ENCODE data around the gene TEX29.

Gene TEX29

DNA sequence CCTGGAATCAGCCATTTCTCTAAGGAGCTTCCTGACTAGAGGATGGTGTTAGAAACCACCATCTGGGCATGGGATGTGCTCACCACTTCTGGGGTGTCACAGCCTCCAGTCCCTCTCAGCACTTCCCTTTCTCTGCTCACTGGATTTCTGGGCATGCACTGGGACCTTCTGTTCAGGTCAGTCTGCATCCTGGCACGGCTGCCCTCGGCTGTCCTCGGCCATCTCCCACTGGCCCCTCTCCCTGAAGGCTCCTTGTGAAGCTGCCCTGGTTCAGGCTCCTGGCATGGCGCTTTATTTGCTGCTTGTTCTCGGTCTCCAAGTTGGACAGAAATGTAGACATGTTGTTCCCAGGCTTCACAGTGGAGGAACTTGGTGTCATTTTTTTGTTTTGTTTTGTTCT lies 60.0 kb downstream of the TEX29 start:
- DNase-seq (ENCODE audit: extremely low read depth, insufficient read length): no peak
- Histone ChIP-seq H3K36me3 (ENCODE audit: control insufficient read depth, insufficient read depth, low read length) (no peaks in the 10 kb centered on the region), H3K4me3 (replicated peaks; ENCODE audit: low read depth, low read length) (no peak overlapping the region), H3K27me3 (replicated peaks; ENCODE audit: control insufficient read depth, insufficient read depth, low read length) (no peaks in the 10 kb centered on the region; the same call in 1 of the 2 replicates)
- TF ChIP-seq, protein P1, sequence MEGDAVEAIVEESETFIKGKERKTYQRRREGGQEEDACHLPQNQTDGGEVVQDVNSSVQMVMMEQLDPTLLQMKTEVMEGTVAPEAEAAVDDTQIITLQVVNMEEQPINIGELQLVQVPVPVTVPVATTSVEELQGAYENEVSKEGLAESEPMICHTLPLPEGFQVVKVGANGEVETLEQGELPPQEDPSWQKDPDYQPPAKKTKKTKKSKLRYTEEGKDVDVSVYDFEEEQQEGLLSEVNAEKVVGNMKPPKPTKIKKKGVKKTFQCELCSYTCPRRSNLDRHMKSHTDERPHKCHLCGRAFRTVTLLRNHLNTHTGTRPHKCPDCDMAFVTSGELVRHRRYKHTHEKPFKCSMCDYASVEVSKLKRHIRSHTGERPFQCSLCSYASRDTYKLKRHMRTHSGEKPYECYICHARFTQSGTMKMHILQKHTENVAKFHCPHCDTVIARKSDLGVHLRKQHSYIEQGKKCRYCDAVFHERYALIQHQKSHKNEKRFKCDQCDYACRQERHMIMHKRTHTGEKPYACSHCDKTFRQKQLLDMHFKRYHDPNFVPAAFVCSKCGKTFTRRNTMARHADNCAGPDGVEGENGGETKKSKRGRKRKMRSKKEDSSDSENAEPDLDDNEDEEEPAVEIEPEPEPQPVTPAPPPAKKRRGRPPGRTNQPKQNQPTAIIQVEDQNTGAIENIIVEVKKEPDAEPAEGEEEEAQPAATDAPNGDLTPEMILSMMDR (IDR thresholded peaks at IDR 0.05; ENCODE audit: insufficient read depth, low read length, poor library complexity, severe bottlenecking): no peak

DNA sequence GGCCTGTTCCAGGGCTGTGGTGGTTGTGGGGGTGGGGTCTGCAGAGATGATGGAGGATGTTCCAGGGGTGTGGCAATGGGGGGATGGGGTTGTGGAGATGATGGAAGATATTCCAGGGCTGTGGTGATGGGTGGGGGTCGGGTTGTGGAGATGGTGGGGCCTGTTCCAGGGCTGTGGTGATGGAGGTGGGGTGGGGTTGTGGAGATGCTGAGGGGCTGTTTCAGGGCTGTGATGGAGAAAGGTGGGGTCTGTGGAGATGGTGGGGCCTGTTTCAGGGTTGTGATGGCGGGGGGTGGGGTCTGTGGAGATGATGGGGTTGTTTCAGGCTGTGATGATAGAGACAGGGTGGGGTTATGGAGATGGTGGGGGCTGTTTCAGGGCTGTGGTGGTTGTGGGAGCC lies 62.0 kb downstream of the TEX29 start:
- no peak overlapping the region for H3K4me3 ChIP-seq (replicated peaks; ENCODE audit: low read depth, low read length)
- TF ChIP-seq, protein P1 (IDR thresholded peaks at IDR 0.05; ENCODE audit: insufficient read depth, low read length, poor library complexity, severe bottlenecking): no peak
- no peaks in the 10 kb centered on the region for H3K36me3 ChIP-seq (ENCODE audit: control insufficient read depth, insufficient read depth, low read length)
- no peak for DNase-seq (ENCODE audit: extremely low read depth, insufficient read length)
- no peaks in the 10 kb centered on the region; the same call in 1 of the 2 replicates for H3K27me3 ChIP-seq (replicated peaks; ENCODE audit: control insufficient read depth, insufficient read depth, low read length)

DNA sequence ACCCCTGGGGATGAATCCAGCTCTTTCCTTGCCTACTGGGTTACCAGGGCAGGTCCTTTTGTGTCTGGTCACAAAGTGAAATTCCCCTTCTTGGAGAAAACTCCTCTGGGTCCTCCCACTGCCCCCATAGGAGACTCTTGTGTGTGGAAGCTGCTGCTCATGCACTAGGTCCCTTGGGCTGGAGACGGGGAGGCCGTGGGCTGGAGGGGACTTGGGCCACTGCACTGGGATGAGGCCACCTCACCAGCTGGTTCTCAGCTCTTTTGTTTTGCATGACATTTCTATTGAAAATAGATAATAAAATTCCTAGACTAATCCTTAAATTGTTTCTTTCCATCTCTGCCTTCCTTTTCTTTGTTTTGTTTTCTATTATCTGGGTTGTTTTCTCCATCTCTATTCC lies 62.4 kb downstream of the TEX29 start:
- no peak for DNase-seq (ENCODE audit: extremely low read depth, insufficient read length)
- TF ChIP-seq, protein P1 (IDR thresholded peaks at IDR 0.05; ENCODE audit: insufficient read depth, low read length, poor library complexity, severe bottlenecking): no peak
- H3K36me3 ChIP-seq (ENCODE audit: control insufficient read depth, insufficient read depth, low read length): no peaks in the 10 kb centered on the region
- H3K27me3 ChIP-seq (replicated peaks; ENCODE audit: control insufficient read depth, insufficient read depth, low read length): no peaks in the 10 kb centered on the region; the same call in 1 of the 2 replicates
- H3K4me3 ChIP-seq (replicated peaks; ENCODE audit: low read depth, low read length): no peak overlapping the region

DNA sequence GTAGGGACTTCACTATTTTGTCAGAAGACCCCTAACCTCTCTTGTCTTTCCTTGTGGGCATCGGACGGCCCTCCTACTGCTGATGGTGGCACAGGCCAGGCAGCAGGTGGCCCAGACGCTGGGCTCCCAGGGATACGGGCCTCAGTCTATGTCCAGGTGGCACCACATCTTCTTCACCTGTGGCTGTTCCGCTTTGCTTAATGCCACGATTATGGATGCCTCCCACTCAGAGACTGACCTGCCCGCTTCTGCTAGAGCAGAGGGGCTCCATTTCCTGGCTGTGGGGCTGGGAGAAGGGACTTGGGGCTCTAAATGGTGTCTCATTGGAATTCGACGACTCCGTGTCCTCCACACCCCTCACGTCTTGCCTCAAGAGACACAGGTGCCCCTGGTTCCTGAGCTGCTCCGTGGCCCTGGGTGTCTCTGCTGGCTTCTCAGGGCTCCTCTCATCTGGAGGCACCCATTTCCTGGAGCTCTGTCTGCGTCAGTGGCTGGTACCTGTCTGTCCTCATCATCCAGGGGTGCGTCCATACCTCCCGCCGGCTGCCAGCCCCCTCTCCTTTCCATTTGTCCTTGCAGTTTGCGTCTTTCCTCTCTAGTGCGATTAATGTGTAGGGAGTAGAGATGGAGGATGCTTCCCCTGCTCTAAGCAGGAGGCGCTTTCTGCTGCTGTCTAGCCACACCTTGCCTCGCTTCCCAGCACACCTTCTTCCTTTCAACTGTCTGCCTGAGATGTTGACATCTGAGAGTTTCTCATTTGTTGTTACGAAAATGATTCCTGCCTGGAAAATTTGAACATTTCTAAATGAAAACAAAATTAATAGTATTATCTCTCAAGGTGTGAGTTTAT lies 63.4 kb downstream of the TEX29 start:
- H3K4me3 ChIP-seq (replicated peaks; ENCODE audit: low read depth, low read length): no peak overlapping the region
- no peaks in the 10 kb centered on the region for H3K36me3 ChIP-seq (ENCODE audit: control insufficient read depth, insufficient read depth, low read length)
- TF ChIP-seq, protein P1 (IDR thresholded peaks at IDR 0.05; ENCODE audit: insufficient read depth, low read length, poor library complexity, severe bottlenecking): no peak
- H3K27me3 ChIP-seq (replicated peaks; ENCODE audit: control insufficient read depth, insufficient read depth, low read length): no peaks in the 10 kb centered on the region; the same call in 1 of the 2 replicates
- no peak for DNase-seq (ENCODE audit: extremely low read depth, insufficient read length)

DNA sequence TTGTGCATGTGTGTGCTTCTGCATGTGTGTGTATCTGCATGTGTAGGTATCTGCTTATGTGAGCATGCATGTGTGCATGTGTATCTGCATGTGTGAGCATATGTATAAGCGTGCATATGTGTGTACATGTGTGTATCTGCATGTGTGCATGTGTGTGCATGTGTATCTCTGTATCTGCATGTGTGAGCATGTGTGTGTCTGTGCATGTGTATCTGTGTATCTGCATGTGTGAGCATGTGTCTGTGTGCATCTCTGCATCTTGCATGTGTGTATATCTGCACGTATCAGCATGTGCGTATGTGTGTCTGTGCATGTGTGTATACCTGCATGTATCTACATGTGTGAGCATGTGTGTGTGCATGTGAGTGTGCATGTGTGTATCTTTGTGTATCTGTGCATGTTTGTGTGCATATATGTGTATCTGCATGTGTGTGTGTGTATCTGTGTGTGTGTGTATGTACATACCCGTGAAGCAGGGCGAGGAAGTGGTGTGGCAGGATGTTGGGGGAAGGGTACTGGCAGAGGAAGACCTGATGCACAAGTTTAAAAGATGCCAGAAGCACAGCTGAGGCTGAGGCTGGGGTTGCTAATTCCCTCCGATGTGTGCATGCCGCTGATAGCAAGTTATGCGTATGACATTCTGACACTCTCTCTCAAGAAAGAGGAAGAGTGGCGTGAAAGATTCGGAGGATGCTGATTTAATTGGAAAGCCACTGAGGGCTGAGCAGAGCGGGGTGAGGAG lies 64.2 kb downstream of the TEX29 start:
- H3K27me3 ChIP-seq (replicated peaks; ENCODE audit: control insufficient read depth, insufficient read depth, low read length): no peaks in the 10 kb centered on the region; the same call in 1 of the 2 replicates
- DNase-seq (ENCODE audit: extremely low read depth, insufficient read length): no peak
- TF ChIP-seq, protein P1 (IDR thresholded peaks at IDR 0.05; ENCODE audit: insufficient read depth, low read length, poor library complexity, severe bottlenecking): no peak

More for the DNA sequence above, 64.2 kb downstream of the TEX29 start:
- no peak overlapping the region for H3K4me3 ChIP-seq (replicated peaks; ENCODE audit: low read depth, low read length)
- no peaks in the 10 kb centered on the region for H3K36me3 ChIP-seq (ENCODE audit: control insufficient read depth, insufficient read depth, low read length)

All from GM06990 (cell line).